T-helper 2 cell treated with Interferon-gamma antibody and Interleukin-4, amounts not matched to agents 5 μg/mL and 100 μg/mL, for 36 hours (primary cell): Measurements from ENCODE around the gene SPECC1.
"Not testable (repeated sequence)": the region's sequence is repeated elsewhere in the genome, so short reads cannot be mapped to it uniquely, and the experiment has no call there.

Experiments
- DNase-seq: peaks from one replicate; pipeline ENCODE4 v3.0.0; 2021; ENCODE audit warnings: low spot score
- H3K27ac Mint-ChIP-seq: one replicate; pipeline ENCODE4 v1.8.0; 2021; ENCODE audit warnings: mild to moderate bottlenecking, mixed read lengths
- H3K27me3 Mint-ChIP-seq: one replicate; pipeline ENCODE4 v1.8.0; 2021; ENCODE audit warnings: low read depth, mixed read lengths
- H3K36me3 Mint-ChIP-seq: one replicate; pipeline ENCODE4 v1.8.0; 2021; ENCODE audit warnings: low read depth, mixed read lengths
- H3K4me1 Mint-ChIP-seq: one replicate; pipeline ENCODE4 v1.8.0; 2021; ENCODE audit warnings: low read depth, mixed read lengths
- H3K4me3 Mint-ChIP-seq: one replicate; pipeline ENCODE4 v1.8.0; 2022; ENCODE audit warnings: mild to moderate bottlenecking, moderate library complexity, mixed read lengths
- H3K9me3 Mint-ChIP-seq: one replicate; pipeline ENCODE4 v1.8.0; 2021; ENCODE audit warnings: mixed read lengths

Gene SPECC1

DNA sequence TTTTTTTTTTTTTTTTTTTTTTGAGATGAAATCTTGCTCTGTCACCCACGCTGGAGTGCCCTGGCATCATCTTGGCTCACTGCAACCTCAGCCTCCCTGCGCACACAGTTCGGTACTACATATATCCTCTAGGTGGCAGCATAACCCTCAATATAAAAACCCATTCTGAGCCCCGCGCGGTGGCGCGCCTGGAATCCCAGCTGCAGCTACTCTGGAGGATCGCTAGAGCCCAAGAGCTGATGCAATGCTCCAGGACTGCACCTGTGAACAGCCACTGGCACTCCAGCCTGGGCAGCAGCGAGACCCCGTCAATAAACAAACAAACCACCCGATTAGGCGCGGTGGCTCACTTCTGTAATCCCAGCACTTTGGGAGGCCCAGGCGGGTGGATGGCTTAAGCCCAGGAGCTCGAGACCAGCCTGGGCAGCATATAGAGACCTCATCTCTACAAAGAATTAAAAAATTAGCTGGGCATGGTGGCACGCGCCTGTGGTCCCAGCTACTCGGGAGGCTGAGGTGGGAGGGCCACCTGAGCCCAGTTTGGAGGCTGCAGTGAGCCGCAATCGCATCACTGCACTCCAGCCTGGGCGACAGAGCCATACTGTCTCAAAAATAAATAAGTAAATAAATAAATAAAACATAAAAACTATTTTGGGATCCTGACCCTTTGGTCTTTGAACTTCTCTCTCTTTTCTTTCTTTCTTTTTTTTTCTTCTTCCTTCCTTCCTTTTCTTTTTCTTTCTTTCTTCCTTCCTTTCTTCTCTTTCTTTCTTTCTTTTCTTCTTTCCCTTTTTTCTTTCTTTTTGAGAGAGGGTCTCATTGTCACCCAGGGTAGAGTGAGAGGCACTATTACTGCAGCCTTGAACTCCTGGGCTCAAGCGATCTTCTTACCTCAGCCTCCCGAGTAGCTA is 16.1 kb upstream of the SPECC1 start:
- H3K36me3 Mint-ChIP-seq, result no peaks in the 10 kb centered on the region
- H3K27me3 Mint-ChIP-seq, result peaks cover 10% of the 10 kb centered on the region
- H3K27ac Mint-ChIP-seq, result no peak overlapping the region
- peaks cover 7% of the 10 kb centered on the region for H3K4me1 Mint-ChIP-seq
- DNase-seq, result peak; percentile 66
- H3K4me3 Mint-ChIP-seq, result peak overlapping the region; percentile 32
- no peaks in the 10 kb centered on the region for H3K9me3 Mint-ChIP-seq

- H3K27ac Mint-ChIP-seq, result no peak overlapping the region
- H3K4me1 Mint-ChIP-seq, result peaks cover 7% of the 10 kb centered on the region
- no peaks in the 10 kb centered on the region for H3K9me3 Mint-ChIP-seq
- H3K4me3 Mint-ChIP-seq, result no peak overlapping the region
- no peaks in the 10 kb centered on the region for H3K36me3 Mint-ChIP-seq
- peaks cover 12% of the 10 kb centered on the region for H3K27me3 Mint-ChIP-seq
- DNase-seq, result no peak
Observed at GRCh38 chr17:19996086-19996485, 13.1 kb upstream of the SPECC1 start.

GRCh38 chr17:19996502-19996901 is 12.7 kb upstream of the SPECC1 start:
- H3K36me3 Mint-ChIP-seq, result no peaks in the 10 kb centered on the region
- peaks cover 7% of the 10 kb centered on the region for H3K4me1 Mint-ChIP-seq
- H3K27ac Mint-ChIP-seq, result no peak overlapping the region
- no peak overlapping the region for H3K4me3 Mint-ChIP-seq
- peaks cover 12% of the 10 kb centered on the region for H3K27me3 Mint-ChIP-seq
- H3K9me3 Mint-ChIP-seq, result no peaks in the 10 kb centered on the region
- DNase-seq, result no peak

DNA sequence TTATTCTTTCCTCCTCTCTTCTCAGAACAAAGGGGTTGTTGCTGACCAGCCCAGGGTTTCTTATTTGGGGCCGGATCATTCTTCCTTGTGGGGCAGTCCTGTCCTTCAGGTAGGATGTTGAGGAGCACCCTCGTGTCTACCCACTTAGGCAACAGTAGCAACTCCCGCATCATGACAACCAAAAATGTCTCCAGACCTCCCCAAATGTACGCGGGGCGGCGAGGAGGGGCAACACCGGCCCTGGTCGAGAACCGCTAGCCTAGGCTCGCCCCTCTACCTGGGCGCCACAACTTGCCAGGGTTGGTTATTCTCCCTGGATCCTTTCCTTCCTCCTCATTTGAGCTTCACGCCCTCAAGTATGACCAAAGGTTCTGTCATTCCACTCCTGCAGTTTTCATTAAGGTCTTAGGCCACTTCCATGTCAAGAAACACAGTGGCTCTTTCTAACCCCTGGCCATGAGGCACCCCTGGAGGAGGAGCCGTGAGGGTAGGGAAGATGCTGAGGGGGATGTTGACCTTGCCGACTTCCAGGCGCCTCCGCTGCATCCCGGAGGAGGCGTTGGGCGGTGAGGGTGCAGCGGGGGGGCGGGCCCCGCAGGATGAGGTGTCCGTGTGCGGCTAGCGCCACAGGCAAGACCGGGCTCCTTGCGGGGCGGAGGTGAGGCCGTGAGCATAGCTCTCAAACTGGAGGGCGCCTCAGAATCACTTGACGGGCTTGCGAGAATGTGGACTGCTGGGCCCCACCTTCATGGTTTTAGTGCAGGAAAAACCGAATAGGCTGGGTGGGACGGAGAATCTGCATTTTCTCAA is 712 bp upstream of the SPECC1 start:
- Mint-ChIP-seq H3K4me1 (peaks cover 12% of the 10 kb centered on the region), H3K27ac (peak overlapping the region; percentile 70), H3K4me3 (peak overlapping the region; percentile 95), H3K27me3 (peaks cover 61% of the 10 kb centered on the region), H3K9me3 (no peaks in the 10 kb centered on the region), H3K36me3 (no peaks in the 10 kb centered on the region)
- peak; percentile 18 for DNase-seq

- Mint-ChIP-seq H3K9me3 (no peaks in the 10 kb centered on the region), H3K27me3 (peaks cover 66% of the 10 kb centered on the region), H3K27ac (peak overlapping the region; percentile 70), H3K4me3 (peak overlapping the region; percentile 95), H3K4me1 (peaks cover 12% of the 10 kb centered on the region), H3K36me3 (no peaks in the 10 kb centered on the region)
- DNase-seq, result no peak
Observed at GRCh38 chr17:20009052-20009301, 182 bp upstream of the SPECC1 start.

GRCh38 chr17:20010099-20010863 is 1.1 kb downstream of the SPECC1 start:
- H3K27ac Mint-ChIP-seq, result no peak overlapping the region
- H3K4me1 Mint-ChIP-seq, result peaks cover 12% of the 10 kb centered on the region
- peak overlapping the region; percentile 79 for H3K4me3 Mint-ChIP-seq
- no peak for DNase-seq
- no peaks in the 10 kb centered on the region for H3K9me3 Mint-ChIP-seq
- no peaks in the 10 kb centered on the region for H3K36me3 Mint-ChIP-seq
- H3K27me3 Mint-ChIP-seq, result peaks cover 71% of the 10 kb centered on the region

DNA sequence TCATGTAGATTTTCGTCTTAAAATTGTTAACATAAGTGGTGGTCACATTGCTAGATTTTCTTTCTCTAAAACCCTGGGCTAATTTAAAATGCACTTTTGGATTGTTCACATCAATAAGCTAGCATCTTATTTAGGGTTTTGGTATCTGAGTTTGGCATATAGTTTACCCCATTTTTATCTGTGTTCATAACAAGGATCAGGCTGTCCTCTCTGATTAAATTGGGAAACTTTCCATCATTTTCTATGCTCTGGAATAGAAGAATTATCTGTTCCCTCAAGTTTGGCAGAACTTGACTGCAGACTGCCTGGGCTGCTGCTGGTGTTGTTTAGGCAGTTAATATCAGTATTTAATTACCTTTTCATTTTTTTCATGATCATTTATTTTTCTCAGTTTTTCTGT is 1.8 kb downstream of the SPECC1 start:
- H3K27ac Mint-ChIP-seq, result no peak overlapping the region
- peaks cover 69% of the 10 kb centered on the region for H3K27me3 Mint-ChIP-seq

GRCh38 chr17:20012017-20012536 is 2.9 kb downstream of the SPECC1 start:
- DNase-seq, result no peak
- peaks cover 12% of the 10 kb centered on the region for H3K4me1 Mint-ChIP-seq
- no peaks in the 10 kb centered on the region for H3K36me3 Mint-ChIP-seq
- H3K27me3 Mint-ChIP-seq, result peaks cover 58% of the 10 kb centered on the region
- H3K27ac Mint-ChIP-seq, result no peak overlapping the region
- no peak overlapping the region for H3K4me3 Mint-ChIP-seq
- no peaks in the 10 kb centered on the region for H3K9me3 Mint-ChIP-seq

More for the DNA sequence above, 1.8 kb downstream of the SPECC1 start:
- no peak for DNase-seq
- no peaks in the 10 kb centered on the region for H3K9me3 Mint-ChIP-seq
- peaks cover 12% of the 10 kb centered on the region for H3K4me1 Mint-ChIP-seq
- H3K4me3 Mint-ChIP-seq, result peak overlapping the region; percentile 27
- no peaks in the 10 kb centered on the region for H3K36me3 Mint-ChIP-seq

DNA sequence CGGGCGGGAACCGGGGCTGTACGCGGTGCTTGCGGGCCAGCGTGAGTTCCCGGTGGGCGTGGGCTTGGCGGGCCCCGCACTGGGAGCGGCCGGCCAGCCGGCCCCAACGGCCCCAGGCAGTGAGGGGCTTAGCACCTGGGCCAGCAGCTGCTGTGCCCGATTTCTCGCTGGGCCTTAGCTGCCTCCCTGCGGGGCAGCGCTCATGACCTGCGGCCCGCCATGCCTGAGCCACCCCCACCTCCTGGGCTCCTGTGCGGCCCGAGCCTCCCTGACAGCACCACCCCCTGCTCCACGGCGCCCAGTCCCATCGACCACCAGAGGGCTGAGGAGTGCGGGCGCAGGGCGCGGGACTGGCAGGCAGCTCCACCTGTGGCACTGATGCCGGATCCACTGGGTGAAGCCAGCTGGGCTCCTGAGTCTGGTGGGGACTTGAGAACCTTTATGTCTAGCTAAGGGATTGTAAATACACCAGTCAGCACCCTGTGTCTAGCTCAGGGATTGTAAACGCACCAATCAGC is 7.4 kb downstream of the SPECC1 start:
- not testable (repeated sequence) for H3K27ac Mint-ChIP-seq, H3K36me3 Mint-ChIP-seq, DNase-seq, H3K4me3 Mint-ChIP-seq, H3K9me3 Mint-ChIP-seq, H3K4me1 Mint-ChIP-seq
- H3K27me3 Mint-ChIP-seq, result peaks cover 32% of the 10 kb centered on the region

- peaks cover 25% of the 10 kb centered on the region for H3K27me3 Mint-ChIP-seq
- no peak overlapping the region for H3K27ac Mint-ChIP-seq
- no peak overlapping the region for H3K4me3 Mint-ChIP-seq
- H3K4me1 Mint-ChIP-seq, result no peaks in the 10 kb centered on the region
- no peak for DNase-seq
- H3K9me3 Mint-ChIP-seq, result no peaks in the 10 kb centered on the region
- no peaks in the 10 kb centered on the region for H3K36me3 Mint-ChIP-seq
Observed at GRCh38 chr17:20022701-20023100, 13.5 kb downstream of the SPECC1 start.

GRCh38 chr17:20026960-20027359 is 17.8 kb downstream of the SPECC1 start:
- Mint-ChIP-seq H3K4me1 (peaks cover 4% of the 10 kb centered on the region), H3K27me3 (peaks cover 28% of the 10 kb centered on the region), H3K4me3 (no peak overlapping the region), H3K9me3 (no peaks in the 10 kb centered on the region), H3K36me3 (no peaks in the 10 kb centered on the region), H3K27ac (no peak overlapping the region)
- DNase-seq, result no peak

GRCh38 chr17:20028443-20028842 is 19.3 kb downstream of the SPECC1 start:
- H3K27me3 Mint-ChIP-seq, result peaks cover 21% of the 10 kb centered on the region
- H3K27ac Mint-ChIP-seq, result no peak overlapping the region
- no peaks in the 10 kb centered on the region for H3K36me3 Mint-ChIP-seq
- DNase-seq, result no peak
- H3K4me1 Mint-ChIP-seq, result peaks cover 12% of the 10 kb centered on the region
- H3K9me3 Mint-ChIP-seq, result no peaks in the 10 kb centered on the region
- H3K4me3 Mint-ChIP-seq, result no peak overlapping the region

GRCh38 chr17:20032636-20033035 is 23.5 kb downstream of the SPECC1 start:
- no peaks in the 10 kb centered on the region for H3K36me3 Mint-ChIP-seq
- peaks cover 15% of the 10 kb centered on the region for H3K27me3 Mint-ChIP-seq
- H3K4me3 Mint-ChIP-seq, result no peak overlapping the region
- no peak for DNase-seq
- H3K9me3 Mint-ChIP-seq, result no peaks in the 10 kb centered on the region
- no peak overlapping the region for H3K27ac Mint-ChIP-seq
- peaks cover 13% of the 10 kb centered on the region for H3K4me1 Mint-ChIP-seq
